ENCODE measurements around the gene PTPN5. TPM values are rescaled to one million over a fixed set of nuclear protein-coding genes. Genes with fewer than 3 reads are reported as not detected.

Gene PTPN5
- total RNA-seq, 1 experiment from 2014 or later: 1.4 TPM

DNA sequence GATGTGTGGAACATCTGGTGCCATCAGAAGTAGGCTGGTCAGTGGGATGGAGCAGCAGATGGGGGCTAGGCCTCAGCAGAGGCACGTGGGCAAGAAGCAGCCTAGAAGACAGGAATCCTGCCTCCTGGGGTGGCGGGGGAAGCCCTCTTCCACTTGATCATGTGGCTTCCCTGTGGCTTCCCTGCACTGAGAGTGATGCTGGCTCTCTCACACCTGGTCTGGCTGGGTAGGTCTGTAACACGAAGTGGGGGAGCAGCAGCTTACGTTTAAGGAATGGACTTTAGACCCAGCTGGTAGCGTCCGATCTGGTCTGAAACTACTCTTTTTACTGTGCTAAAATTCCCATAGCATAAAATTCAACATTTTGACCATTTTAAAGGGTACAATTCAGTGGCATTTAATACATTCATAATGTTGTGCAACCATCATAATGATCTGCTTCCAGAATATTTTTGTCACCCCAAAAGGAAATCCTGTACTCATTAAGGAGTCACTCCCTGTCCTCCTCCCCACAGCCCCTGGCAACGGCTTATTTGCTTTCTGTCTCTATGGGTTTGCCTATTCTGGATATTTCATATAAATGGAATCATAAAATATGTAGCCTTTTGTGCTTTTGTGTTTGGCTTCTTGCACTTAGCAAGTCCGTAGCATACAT lies 21.7 kb downstream of the PTPN5 start:
- Histone ChIP-seq H3K9ac (ENCODE audit: extremely low read depth, insufficient read length, low read length) (no peak overlapping the region), H4K91ac (ENCODE audit: insufficient read length, low read depth, low read length) (no peak overlapping the region), H3K27me3 (ENCODE audit: insufficient read depth, low read length) (no peaks in the 10 kb centered on the region), H3K56ac (ENCODE audit: insufficient read length, low read depth, low read length) (no peak overlapping the region), H3K23me2 (ENCODE audit: insufficient read length, low read depth, low read length, poor library complexity, severe bottlenecking) (no peaks in the 10 kb centered on the region), H3K27ac (ENCODE audit: insufficient read length, low read depth, low read length) (no peak overlapping the region), H3K18ac (ENCODE audit: insufficient read length, low read depth, low read length) (no peak overlapping the region), H2BK20ac (ENCODE audit: low read depth, low read length, poor library complexity, severe bottlenecking) (no peak overlapping the region), H3K4me2 (ENCODE audit: insufficient read depth, insufficient read length, low read length) (no peak overlapping the region), H3K79me2 (ENCODE audit: insufficient read depth, low read length) (no peaks in the 10 kb centered on the region), H3K14ac (ENCODE audit: insufficient read depth, low read length) (no peak overlapping the region), H2AK5ac (ENCODE audit: insufficient read length, low read length) (no peak overlapping the region), H2BK12ac (ENCODE audit: insufficient read length, low read depth, low read length) (no peak overlapping the region), H4K20me1 (ENCODE audit: control insufficient read depth, insufficient read depth, insufficient read length) (no peaks in the 10 kb centered on the region), H4K5ac (ENCODE audit: insufficient read length, low read depth, low read length) (no peak overlapping the region), H3K4ac (ENCODE audit: low read depth, low read length) (no peak overlapping the region), H2BK5ac (ENCODE audit: insufficient read length, low read length) (no peak overlapping the region), H3K79me1 (ENCODE audit: insufficient read depth, low read depth, low read length, poor library complexity, severe bottlenecking) (no peaks in the 10 kb centered on the region), H2BK15ac (ENCODE audit: low read depth, low read length) (no peak overlapping the region), H2BK120ac (ENCODE audit: low read depth, low read length, poor library complexity, severe bottlenecking) (no peak overlapping the region), H3K23ac (ENCODE audit: insufficient read length, low read depth, low read length) (no peak overlapping the region), H4K8ac (replicated peaks; ENCODE audit: insufficient read length, low read depth, low read length) (no peak overlapping the region), H3T11ph (ENCODE audit: low read length) (no peak overlapping the region), H3K9me3 (ENCODE audit: control insufficient read depth, low read depth, low read length) (no peaks in the 10 kb centered on the region), H2AFZ (ENCODE audit: low read length) (no peak overlapping the region), H3K4me1 (ENCODE audit: insufficient read depth, low read length) (0 out of 2 replicates have a peak, but pooled peaks cover 2% of the 10 kb centered on the region)
- WGBS (ENCODE audit: extremely low coverage, insufficient read length, low lambda C conversion rate): no CpG with 5 or more reads among the region's 8 CpGs
- Mint-ChIP-seq H3K4me3 (no peak overlapping the region; a peak in 1 of 5 replicates), H3K27ac (peak overlapping the region in 1 of 3 experiments; percentile 94; a peak in 1 of 7 replicates), H3K36me3 (ENCODE audit: insufficient read depth in 1 of 3, low read depth in 3 of 3) (no peaks in the 10 kb centered on the region), H3K27me3 (ENCODE audit: low read depth) (peaks cover 12% of the 10 kb centered on the region), H3K4me1 (peaks cover 31 to 34% of the 10 kb centered on the region in 2 experiments), H3K9me3 (no peaks in the 10 kb centered on the region)
- DNase-seq: peak; percentile 76
- TF ChIP-seq, protein P1, sequence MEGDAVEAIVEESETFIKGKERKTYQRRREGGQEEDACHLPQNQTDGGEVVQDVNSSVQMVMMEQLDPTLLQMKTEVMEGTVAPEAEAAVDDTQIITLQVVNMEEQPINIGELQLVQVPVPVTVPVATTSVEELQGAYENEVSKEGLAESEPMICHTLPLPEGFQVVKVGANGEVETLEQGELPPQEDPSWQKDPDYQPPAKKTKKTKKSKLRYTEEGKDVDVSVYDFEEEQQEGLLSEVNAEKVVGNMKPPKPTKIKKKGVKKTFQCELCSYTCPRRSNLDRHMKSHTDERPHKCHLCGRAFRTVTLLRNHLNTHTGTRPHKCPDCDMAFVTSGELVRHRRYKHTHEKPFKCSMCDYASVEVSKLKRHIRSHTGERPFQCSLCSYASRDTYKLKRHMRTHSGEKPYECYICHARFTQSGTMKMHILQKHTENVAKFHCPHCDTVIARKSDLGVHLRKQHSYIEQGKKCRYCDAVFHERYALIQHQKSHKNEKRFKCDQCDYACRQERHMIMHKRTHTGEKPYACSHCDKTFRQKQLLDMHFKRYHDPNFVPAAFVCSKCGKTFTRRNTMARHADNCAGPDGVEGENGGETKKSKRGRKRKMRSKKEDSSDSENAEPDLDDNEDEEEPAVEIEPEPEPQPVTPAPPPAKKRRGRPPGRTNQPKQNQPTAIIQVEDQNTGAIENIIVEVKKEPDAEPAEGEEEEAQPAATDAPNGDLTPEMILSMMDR (conservative IDR thresholded peaks at IDR 0.05): no peak

All from H9 (cell line).